ENCODE results near the gene NOS1AP. TPM values are rescaled to one million over a fixed set of nuclear protein-coding genes. Genes with fewer than 3 reads are reported as not detected.
A peak's percentile ranks its signal among the peaks of the same experiment; 100 is the strongest.

Gene NOS1AP
- total and polyA plus RNA-seq, 2 donors from 2014 or later, result 0.47 to 10.7 TPM

DNA sequence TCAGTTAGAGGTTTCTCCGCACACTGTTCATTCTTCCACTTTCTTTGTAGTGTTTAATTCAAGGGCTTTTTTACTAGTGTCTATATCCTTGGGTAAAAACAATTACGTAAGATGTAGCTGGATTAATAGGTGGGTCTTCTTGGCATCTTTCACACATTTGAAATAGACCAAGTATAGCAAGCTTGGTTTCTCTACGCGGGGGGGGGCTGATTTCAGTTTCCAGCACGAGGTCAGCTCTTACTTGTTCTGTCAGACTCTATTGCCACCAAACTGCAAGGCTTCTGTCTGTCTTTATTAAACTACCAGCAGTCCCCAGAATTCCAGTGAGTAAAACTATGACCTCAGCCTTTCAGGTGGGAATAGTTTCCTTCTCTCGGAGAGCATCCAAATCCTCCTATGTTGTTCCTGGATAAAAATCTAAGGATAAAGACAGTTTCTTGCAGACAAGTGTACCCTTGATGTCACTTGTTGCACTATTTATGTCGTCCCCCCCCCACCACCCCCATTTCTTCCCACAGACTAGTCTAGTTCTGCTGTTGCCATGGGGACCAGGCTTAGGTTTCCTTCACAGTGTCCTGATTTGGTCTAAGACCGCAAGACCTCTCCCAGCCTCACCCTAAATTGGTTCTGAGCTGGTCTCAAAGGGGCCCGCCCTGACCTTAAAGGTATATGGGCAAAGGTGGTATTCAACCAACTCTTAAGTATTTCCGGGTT lies 290.2 kb downstream of the NOS1AP start:
- DNase-seq (peak in 1 of 5 donors; percentile 6), FAIRE-seq (no peak)
- Histone ChIP-seq H3K27me3 (ENCODE audit: control insufficient read depth, insufficient read depth, low read length) (no peaks in the 10 kb centered on the region), H3K4me3 (ENCODE audit: low read length in 3 of 3) (no peak overlapping the region), H3K36me3 (ENCODE audit: control insufficient read depth in 2 of 3, insufficient read depth in 3 of 3, low read length in 3 of 3) (peaks cover 0 to 3% (median 2%) of the 10 kb centered on the region in 3 donors), H3K4me1 (ENCODE audit: control insufficient read depth in 2 of 3, insufficient read depth in 2 of 3, low read depth in 1 of 3, low read length in 3 of 3) (peaks cover 0 to 2% (median 0%) of the 10 kb centered on the region in 3 donors), H3K9me3 (ENCODE audit: control insufficient read depth in 2 of 3, insufficient read depth in 1 of 3, low read length in 3 of 3) (no peaks in the 10 kb centered on the region), H3K9ac (ENCODE audit: low read length in 3 of 3) (no peak overlapping the region), H3K27ac (ENCODE audit: low read depth in 2 of 2, low read length in 2 of 2) (no peak overlapping the region)
- intact Hi-C loops (cut with DNase I), result no loop called here
- TF ChIP-seq, protein P1, sequence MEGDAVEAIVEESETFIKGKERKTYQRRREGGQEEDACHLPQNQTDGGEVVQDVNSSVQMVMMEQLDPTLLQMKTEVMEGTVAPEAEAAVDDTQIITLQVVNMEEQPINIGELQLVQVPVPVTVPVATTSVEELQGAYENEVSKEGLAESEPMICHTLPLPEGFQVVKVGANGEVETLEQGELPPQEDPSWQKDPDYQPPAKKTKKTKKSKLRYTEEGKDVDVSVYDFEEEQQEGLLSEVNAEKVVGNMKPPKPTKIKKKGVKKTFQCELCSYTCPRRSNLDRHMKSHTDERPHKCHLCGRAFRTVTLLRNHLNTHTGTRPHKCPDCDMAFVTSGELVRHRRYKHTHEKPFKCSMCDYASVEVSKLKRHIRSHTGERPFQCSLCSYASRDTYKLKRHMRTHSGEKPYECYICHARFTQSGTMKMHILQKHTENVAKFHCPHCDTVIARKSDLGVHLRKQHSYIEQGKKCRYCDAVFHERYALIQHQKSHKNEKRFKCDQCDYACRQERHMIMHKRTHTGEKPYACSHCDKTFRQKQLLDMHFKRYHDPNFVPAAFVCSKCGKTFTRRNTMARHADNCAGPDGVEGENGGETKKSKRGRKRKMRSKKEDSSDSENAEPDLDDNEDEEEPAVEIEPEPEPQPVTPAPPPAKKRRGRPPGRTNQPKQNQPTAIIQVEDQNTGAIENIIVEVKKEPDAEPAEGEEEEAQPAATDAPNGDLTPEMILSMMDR (IDR thresholded peaks at IDR 0.05; ENCODE audit: borderline replicate concordance, extremely low read depth, insufficient read depth), result no peak

DNA sequence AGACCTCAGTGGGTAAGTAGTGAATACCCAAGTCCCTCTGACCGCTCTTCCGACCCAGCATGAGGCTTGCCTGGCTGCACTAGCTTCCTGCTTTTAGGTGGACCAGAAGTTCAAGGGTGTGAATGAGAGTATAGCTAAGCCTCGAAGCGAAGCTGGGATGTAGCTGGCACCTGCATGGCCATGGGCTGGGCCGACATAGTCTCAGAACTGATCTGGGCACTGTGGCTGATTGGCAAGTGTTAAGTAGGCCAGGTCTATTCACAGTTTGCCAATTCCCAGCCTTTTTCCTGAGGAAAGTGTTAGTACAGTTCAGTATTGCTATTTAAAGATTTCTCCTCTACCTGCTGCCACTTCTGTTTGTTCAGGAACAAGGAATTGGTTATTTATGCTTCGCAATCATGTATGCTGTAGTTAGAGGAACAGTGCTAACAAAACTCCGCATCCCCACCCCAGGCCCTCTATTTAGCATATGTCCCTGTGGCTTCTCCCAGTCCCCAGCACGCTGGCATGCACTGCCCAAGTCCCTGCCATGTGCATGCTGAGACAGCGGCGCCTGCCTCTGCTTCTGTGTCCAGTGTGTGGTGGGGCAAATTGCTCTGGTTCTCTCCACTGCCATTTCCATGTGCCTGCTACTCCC lies 290.9 kb downstream of the NOS1AP start:
- DNase-seq (no peak), FAIRE-seq (no peak)
- Histone ChIP-seq H3K4me1 (ENCODE audit: control insufficient read depth in 2 of 3, insufficient read depth in 2 of 3, low read depth in 1 of 3, low read length in 3 of 3) (peaks cover 0 to 3% (median 0%) of the 10 kb centered on the region in 3 donors), H3K27ac (ENCODE audit: low read depth in 2 of 2, low read length in 2 of 2) (no peak overlapping the region), H3K4me3 (ENCODE audit: low read length in 3 of 3) (no peak overlapping the region), H3K9ac (ENCODE audit: low read length in 3 of 3) (no peak overlapping the region), H3K27me3 (ENCODE audit: control insufficient read depth, insufficient read depth, low read length) (no peaks in the 10 kb centered on the region), H3K36me3 (ENCODE audit: control insufficient read depth in 2 of 3, insufficient read depth in 3 of 3, low read length in 3 of 3) (peaks cover 0 to 3% (median 2%) of the 10 kb centered on the region in 3 donors), H3K9me3 (ENCODE audit: control insufficient read depth in 2 of 3, insufficient read depth in 1 of 3, low read length in 3 of 3) (no peaks in the 10 kb centered on the region)
- TF ChIP-seq, protein P1 (IDR thresholded peaks at IDR 0.05; ENCODE audit: borderline replicate concordance, extremely low read depth, insufficient read depth), result no peak
- intact Hi-C loops (cut with DNase I), result no loop called here

DNA sequence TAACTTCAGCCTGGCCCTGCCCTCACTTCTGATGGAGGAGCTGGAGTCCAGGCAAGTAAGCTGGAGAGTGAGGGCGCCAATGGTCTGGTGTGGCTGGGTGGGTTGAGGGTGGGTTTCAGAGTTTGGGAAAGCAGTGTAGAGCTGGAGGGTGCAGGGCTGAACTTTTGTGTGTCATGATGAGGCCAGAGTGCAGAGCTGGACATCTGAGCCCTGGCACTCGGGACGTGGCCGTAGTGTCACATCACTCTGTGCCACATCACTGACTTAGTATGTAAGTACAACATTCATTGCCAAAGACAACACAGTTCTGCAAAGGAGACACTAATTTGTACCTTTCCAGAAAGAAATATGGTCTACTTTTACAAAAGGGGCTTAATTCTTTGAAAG lies 291.4 kb downstream of the NOS1AP start:
- no peak for DNase-seq
- no peak for FAIRE-seq
- Histone ChIP-seq H3K4me1 (ENCODE audit: control insufficient read depth in 2 of 3, insufficient read depth in 2 of 3, low read depth in 1 of 3, low read length in 3 of 3) (peaks cover 0 to 4% (median 0%) of the 10 kb centered on the region in 3 donors), H3K9ac (ENCODE audit: low read length in 3 of 3) (no peak overlapping the region), H3K9me3 (ENCODE audit: control insufficient read depth in 2 of 3, insufficient read depth in 1 of 3, low read length in 3 of 3) (no peaks in the 10 kb centered on the region), H3K36me3 (ENCODE audit: control insufficient read depth in 2 of 3, insufficient read depth in 3 of 3, low read length in 3 of 3) (peaks cover 0 to 3% (median 2%) of the 10 kb centered on the region in 3 donors), H3K27me3 (ENCODE audit: control insufficient read depth, insufficient read depth, low read length) (no peaks in the 10 kb centered on the region), H3K27ac (ENCODE audit: low read depth in 2 of 2, low read length in 2 of 2) (no peak overlapping the region), H3K4me3 (ENCODE audit: low read length in 3 of 3) (no peak overlapping the region)
- intact Hi-C loops (cut with DNase I), result no loop called here
- TF ChIP-seq, protein P1 (IDR thresholded peaks at IDR 0.05; ENCODE audit: borderline replicate concordance, extremely low read depth, insufficient read depth), result no peak
